ENCODE results near the gene HSDL2. TPM values are rescaled to one million over a fixed set of nuclear protein-coding genes. Genes with fewer than 3 reads are reported as not detected.
"Not testable (repeated sequence)": the region's sequence is repeated elsewhere in the genome, so short reads cannot be mapped to it uniquely, and the experiment has no call there.

Gene HSDL2
- total RNA-seq, 1 donor from 2014 or later, result 20.9 TPM

DNA sequence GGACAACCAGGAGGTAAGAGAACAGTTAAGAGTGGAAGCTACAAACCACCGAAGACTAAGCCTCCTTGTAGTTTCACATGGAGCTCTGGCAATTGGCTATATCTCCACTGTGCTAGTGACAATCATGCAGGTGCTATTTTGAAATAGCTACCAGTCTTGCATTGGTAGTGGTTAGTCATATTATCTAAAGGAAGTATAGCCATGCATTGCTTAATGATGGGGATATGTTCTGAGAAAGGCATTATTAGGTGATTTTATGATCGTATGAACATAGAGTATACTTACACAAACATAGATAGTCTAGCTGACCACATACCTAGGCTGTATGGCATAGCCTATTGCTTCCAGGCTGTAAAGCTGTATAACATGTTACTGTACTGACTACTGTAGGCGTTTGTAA is 28.4 kb downstream of the HSDL2 start:
- Mint-ChIP-seq H3K36me3 (ENCODE audit: low read depth) (peaks cover 12% of the 10 kb centered on the region), H3K9me3 (no peaks in the 10 kb centered on the region), H3K4me1 (peaks cover 4% of the 10 kb centered on the region), H3K4me3 (no peak overlapping the region), H3K27me3 (ENCODE audit: low read depth) (no peaks in the 10 kb centered on the region), H3K27ac (ENCODE audit: unreplicated experiment) (no peak overlapping the region)
- TF ChIP-seq, protein P1, sequence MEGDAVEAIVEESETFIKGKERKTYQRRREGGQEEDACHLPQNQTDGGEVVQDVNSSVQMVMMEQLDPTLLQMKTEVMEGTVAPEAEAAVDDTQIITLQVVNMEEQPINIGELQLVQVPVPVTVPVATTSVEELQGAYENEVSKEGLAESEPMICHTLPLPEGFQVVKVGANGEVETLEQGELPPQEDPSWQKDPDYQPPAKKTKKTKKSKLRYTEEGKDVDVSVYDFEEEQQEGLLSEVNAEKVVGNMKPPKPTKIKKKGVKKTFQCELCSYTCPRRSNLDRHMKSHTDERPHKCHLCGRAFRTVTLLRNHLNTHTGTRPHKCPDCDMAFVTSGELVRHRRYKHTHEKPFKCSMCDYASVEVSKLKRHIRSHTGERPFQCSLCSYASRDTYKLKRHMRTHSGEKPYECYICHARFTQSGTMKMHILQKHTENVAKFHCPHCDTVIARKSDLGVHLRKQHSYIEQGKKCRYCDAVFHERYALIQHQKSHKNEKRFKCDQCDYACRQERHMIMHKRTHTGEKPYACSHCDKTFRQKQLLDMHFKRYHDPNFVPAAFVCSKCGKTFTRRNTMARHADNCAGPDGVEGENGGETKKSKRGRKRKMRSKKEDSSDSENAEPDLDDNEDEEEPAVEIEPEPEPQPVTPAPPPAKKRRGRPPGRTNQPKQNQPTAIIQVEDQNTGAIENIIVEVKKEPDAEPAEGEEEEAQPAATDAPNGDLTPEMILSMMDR (conservative IDR thresholded peaks at IDR 0.05), result no peak
- DNase-seq (ENCODE audit: low read depth, low spot score), result no peak

DNA sequence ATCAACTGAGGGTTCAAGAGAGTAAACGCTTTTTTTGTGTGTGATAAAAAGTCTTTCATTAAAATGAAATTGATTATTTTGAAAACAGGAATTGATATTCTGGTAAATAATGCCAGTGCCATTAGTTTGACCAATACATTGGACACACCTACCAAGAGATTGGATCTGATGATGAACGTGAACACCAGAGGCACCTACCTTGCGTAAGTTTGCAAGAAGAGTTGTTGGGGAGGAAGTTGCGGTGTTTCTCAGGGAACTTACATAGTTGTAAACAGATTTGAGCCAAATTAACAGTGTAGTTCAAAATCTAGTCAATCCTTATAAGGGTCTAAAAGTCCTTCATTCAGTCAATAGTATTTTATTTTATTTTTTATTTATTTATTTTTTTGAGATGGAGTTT is 28.9 kb downstream of the HSDL2 start:
- Mint-ChIP-seq H3K4me1 (peaks cover 4% of the 10 kb centered on the region), H3K27me3 (ENCODE audit: low read depth) (no peaks in the 10 kb centered on the region), H3K36me3 (ENCODE audit: low read depth) (peaks cover 12% of the 10 kb centered on the region), H3K4me3 (no peak overlapping the region), H3K27ac (ENCODE audit: unreplicated experiment) (no peak overlapping the region), H3K9me3 (no peaks in the 10 kb centered on the region)
- DNase-seq (ENCODE audit: low read depth, low spot score), result no peak
- TF ChIP-seq, protein P1 (conservative IDR thresholded peaks at IDR 0.05), result no peak

DNA sequence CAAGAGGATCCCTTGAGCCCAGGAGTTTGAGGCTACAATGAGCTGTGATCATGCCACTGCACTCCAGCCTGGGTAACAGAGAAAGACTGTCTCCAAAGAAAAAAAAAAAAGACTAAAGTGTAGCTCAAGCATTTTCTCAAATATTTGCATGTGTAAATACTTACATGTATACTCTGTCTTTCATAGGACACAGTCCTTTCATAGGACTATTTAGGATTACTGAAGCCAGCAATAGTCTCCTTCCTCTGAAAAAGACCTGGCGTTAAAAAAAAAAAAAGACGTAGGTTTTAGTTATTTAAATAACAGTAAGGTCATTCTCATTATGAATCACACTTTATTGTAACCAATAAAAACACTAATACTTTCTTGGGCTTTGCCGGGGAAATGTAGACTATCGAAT is 29.9 kb downstream of the HSDL2 start:
- Mint-ChIP-seq H3K4me1 (peaks cover 4% of the 10 kb centered on the region), H3K27ac (ENCODE audit: unreplicated experiment) (no peak overlapping the region), H3K27me3 (ENCODE audit: low read depth) (no peaks in the 10 kb centered on the region), H3K4me3 (no peak overlapping the region), H3K9me3 (no peaks in the 10 kb centered on the region), H3K36me3 (ENCODE audit: low read depth) (peaks cover 12% of the 10 kb centered on the region)
- TF ChIP-seq, protein P1 (conservative IDR thresholded peaks at IDR 0.05), result no peak
- DNase-seq (ENCODE audit: low read depth, low spot score), result no peak

DNA sequence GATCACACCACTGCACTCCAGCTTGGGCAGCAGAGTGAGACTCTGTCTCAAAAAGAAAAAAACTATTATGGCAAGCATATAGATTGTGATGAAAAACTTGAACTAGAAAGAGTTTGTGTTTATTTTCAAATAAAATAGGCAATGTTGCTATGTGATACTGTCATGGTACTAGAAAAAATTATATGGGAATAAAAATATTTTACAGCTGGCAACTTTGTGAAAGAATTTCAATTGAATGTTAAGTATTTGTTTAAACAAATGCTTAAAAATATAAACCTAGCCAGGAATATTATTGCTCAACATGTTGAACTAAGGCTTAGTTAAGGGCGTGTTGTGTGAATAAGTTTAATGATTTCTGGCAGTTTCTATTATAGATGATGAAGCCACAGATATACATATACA is 31.7 kb downstream of the HSDL2 start:
- Mint-ChIP-seq H3K9me3 (no peaks in the 10 kb centered on the region), H3K36me3 (ENCODE audit: low read depth) (peaks cover 12% of the 10 kb centered on the region), H3K27me3 (ENCODE audit: low read depth) (no peaks in the 10 kb centered on the region), H3K4me3 (no peak overlapping the region), H3K4me1 (peaks cover 4% of the 10 kb centered on the region), H3K27ac (ENCODE audit: unreplicated experiment) (no peak overlapping the region)
- no peak for DNase-seq (ENCODE audit: low read depth, low spot score)
- TF ChIP-seq, protein P1 (conservative IDR thresholded peaks at IDR 0.05), result no peak

DNA sequence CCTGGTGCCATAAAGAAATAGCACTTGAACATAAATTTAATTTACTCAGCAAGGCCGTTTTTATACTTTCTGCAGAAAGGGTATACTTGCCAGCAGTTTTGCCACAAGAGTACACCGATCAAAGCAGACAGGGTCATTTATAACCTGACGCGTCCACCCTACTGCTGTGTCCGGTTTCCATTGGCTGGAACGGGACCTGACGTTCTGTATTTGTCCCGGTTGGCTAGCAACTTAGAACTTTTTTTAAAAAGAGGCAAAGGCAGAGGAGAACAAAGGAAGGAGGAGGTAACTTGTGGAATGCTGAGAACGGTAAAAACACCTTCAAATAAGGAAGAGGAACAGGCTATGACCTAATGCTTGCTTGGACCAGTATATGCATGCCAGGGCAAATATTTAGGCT is 33.8 kb downstream of the HSDL2 start:
- not testable (repeated sequence) for H3K4me3 Mint-ChIP-seq; H3K9me3 Mint-ChIP-seq; H3K4me1 Mint-ChIP-seq; DNase-seq (ENCODE audit: low read depth, low spot score); H3K36me3 Mint-ChIP-seq (ENCODE audit: low read depth); H3K27me3 Mint-ChIP-seq (ENCODE audit: low read depth); H3K27ac Mint-ChIP-seq (ENCODE audit: unreplicated experiment)

DNA sequence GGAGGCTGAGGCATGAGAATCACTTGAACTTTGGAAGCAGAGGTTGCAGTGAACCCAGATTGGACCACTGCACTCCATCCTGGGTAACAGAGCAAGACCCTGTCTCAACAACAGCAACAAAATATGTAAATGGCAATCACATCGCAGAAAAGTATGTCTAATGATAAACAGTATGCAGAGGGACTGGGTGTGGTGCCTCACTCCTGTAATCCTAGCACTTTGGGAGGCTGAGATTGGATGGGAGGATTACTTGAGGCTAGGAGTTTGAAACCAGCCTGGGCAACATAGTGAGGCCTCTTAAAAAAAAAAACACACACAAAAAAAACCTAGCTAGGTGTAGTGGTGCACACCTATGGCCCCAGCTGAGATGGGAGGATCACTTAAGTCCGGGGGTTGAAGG is 40.3 kb downstream of the HSDL2 start:
- Mint-ChIP-seq H3K4me3 (no peak overlapping the region), H3K4me1 (no peaks in the 10 kb centered on the region), H3K27ac (ENCODE audit: unreplicated experiment) (peak overlapping the region; percentile 82), H3K36me3 (ENCODE audit: low read depth) (peaks cover 5% of the 10 kb centered on the region), H3K27me3 (ENCODE audit: low read depth) (no peaks in the 10 kb centered on the region), H3K9me3 (no peaks in the 10 kb centered on the region)
- TF ChIP-seq, protein P1 (conservative IDR thresholded peaks at IDR 0.05), result no peak
- no peak for DNase-seq (ENCODE audit: low read depth, low spot score)

All from neural crest cell (in vitro differentiated cells).